ENCODE data around the gene SYTL3.

DNA sequence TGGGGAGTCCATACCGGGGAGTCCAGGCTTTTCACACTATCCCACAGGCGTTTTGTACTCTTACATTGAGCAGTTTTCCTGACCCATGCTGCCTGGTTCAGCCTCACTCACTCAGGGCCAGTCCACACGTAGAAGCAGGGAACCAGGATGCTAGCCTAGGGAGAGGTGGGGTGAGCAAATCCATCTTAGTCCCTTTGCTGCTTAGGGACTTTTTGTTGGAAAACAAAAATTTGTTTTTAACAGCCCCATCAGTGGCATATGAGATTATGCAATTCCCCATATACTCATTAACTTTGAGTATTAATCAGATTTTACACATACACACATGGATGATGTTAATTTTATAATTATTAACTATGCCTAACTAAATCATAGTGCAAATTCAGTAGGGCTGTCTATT is 85.2 kb downstream of the SYTL3 start:
- TF ChIP-seq CTCF (IDR thresholded peaks at IDR 0.05) (no peak), POLR2A (IDR thresholded peaks at IDR 0.05) (no peak)
